ENCODE data around the gene DDX23.

GRCh38 chr12:48857278-48857994 is 5.5 kb upstream of the DDX23 start:
- TF ChIP-seq, protein P1, sequence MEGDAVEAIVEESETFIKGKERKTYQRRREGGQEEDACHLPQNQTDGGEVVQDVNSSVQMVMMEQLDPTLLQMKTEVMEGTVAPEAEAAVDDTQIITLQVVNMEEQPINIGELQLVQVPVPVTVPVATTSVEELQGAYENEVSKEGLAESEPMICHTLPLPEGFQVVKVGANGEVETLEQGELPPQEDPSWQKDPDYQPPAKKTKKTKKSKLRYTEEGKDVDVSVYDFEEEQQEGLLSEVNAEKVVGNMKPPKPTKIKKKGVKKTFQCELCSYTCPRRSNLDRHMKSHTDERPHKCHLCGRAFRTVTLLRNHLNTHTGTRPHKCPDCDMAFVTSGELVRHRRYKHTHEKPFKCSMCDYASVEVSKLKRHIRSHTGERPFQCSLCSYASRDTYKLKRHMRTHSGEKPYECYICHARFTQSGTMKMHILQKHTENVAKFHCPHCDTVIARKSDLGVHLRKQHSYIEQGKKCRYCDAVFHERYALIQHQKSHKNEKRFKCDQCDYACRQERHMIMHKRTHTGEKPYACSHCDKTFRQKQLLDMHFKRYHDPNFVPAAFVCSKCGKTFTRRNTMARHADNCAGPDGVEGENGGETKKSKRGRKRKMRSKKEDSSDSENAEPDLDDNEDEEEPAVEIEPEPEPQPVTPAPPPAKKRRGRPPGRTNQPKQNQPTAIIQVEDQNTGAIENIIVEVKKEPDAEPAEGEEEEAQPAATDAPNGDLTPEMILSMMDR (IDR thresholded peaks at IDR 0.05 in 8 of 11, conservative IDR thresholded peaks at IDR 0.05 in 3 of 11): no peak
- TF ChIP-seq POLR2AphosphoS5 (IDR thresholded peaks at IDR 0.05) (no peak), POLR2A (IDR thresholded peaks at IDR 0.05) (no peak)

All from spleen (tissue), 7 donors.